ENCODE measurements around the gene CDH12.
"Not testable (repeated sequence)": the region's sequence is repeated elsewhere in the genome, so short reads cannot be mapped to it uniquely, and the experiment has no call there.

Gene CDH12

DNA sequence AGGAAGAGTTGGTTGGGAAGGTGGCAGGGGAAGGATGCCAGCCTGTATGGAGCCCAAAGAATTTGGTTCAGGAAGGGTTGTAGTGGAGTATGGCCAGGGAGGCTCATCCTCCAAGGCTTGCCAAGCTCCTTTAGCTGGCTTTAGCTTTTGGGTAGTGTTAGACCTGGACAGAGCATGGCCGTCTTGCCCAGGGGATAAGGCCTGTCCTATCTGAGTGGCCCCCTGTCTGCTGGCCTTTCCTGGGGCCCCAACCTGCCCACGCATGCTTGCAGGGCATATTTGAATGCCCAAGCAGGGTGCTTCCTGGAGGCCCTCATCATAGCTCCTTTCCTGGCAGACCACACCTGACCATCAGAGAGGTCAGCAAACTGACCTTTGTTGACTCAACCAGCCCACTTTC lies 227.7 kb downstream of the CDH12 start:
- Histone ChIP-seq H3K27me3 (ENCODE audit: control insufficient read depth, insufficient read depth, low read length, poor library complexity, severe bottlenecking) (no peaks in the 10 kb centered on the region), H3K9me3 (ENCODE audit: control insufficient read depth, low read length) (no peaks in the 10 kb centered on the region), H3K36me3 (ENCODE audit: control insufficient read depth, insufficient read depth, low read length) (no peaks in the 10 kb centered on the region), H3K27ac (ENCODE audit: insufficient read depth, low read depth, low read length, poor library complexity, severe bottlenecking) (no peak overlapping the region), H3K4me1 (ENCODE audit: control insufficient read depth, insufficient read depth, low read length) (no peaks in the 10 kb centered on the region), H3K4me3 (ENCODE audit: insufficient read depth, low read depth, low read length) (no peak overlapping the region)
- 92 to 93% methylated on average over 2 of the region's 2 CpGs for WGBS, 2 experiments

DNA sequence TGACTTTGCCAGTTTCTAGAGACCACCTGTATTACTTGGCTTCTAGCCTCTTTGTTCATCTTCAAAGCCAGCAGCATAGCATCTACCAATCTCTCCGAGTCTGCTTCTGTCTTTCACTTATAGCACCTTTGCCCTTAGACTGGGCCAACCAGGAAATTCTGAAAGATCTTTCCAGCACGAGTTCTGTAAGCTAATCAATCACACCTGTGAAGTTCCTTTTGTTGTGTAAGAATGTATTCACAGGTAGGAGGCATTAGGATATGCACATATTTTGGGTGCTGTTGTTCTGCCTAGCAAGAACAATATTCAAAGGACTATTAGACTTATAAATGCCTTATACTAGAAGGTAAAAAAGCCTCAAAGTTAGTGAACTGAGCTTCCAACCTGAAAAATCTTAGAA lies 232.1 kb downstream of the CDH12 start:
- Histone ChIP-seq H3K36me3 (ENCODE audit: control insufficient read depth, insufficient read depth, low read length) (no peaks in the 10 kb centered on the region), H3K9me3 (ENCODE audit: control insufficient read depth, low read length) (no peaks in the 10 kb centered on the region), H3K4me1 (ENCODE audit: control insufficient read depth, insufficient read depth, low read length) (no peaks in the 10 kb centered on the region), H3K27me3 (ENCODE audit: control insufficient read depth, insufficient read depth, low read length, poor library complexity, severe bottlenecking) (no peaks in the 10 kb centered on the region), H3K4me3 (ENCODE audit: insufficient read depth, low read depth, low read length) (no peak overlapping the region), H3K27ac (ENCODE audit: insufficient read depth, low read depth, low read length, poor library complexity, severe bottlenecking) (no peak overlapping the region)
- 33 to 41% methylated on average over 1 to 2 of the region's 2 CpGs for WGBS, 2 experiments

DNA sequence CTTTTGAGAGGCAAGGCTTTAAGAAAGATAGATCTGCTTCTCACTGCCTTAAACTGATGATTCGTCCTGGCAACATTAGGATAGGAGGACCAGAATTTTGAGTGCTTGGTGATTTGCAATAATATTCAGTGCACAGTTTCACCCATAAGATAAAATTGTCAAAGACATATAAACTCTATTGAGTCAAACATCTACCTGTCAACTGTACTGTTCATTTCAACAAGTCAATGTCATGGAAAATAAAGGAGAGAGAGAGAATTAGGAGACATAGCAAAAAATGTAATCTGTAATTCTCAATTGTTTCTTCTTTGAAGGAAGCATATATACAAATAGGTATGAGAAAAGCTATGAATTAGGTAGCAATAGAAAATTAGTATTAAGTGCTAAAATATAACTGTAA lies 237.2 kb downstream of the CDH12 start:
- 93 to 100% methylated on average over 1 of the region's 1 CpG for WGBS, 2 experiments
- Histone ChIP-seq H3K4me3 (ENCODE audit: insufficient read depth, low read depth, low read length) (no peak overlapping the region), H3K9me3 (ENCODE audit: control insufficient read depth, low read length) (no peaks in the 10 kb centered on the region), H3K36me3 (ENCODE audit: control insufficient read depth, insufficient read depth, low read length) (no peaks in the 10 kb centered on the region), H3K4me1 (ENCODE audit: control insufficient read depth, insufficient read depth, low read length) (no peaks in the 10 kb centered on the region), H3K27ac (ENCODE audit: insufficient read depth, low read depth, low read length, poor library complexity, severe bottlenecking) (no peak overlapping the region), H3K27me3 (ENCODE audit: control insufficient read depth, insufficient read depth, low read length, poor library complexity, severe bottlenecking) (no peaks in the 10 kb centered on the region)

DNA sequence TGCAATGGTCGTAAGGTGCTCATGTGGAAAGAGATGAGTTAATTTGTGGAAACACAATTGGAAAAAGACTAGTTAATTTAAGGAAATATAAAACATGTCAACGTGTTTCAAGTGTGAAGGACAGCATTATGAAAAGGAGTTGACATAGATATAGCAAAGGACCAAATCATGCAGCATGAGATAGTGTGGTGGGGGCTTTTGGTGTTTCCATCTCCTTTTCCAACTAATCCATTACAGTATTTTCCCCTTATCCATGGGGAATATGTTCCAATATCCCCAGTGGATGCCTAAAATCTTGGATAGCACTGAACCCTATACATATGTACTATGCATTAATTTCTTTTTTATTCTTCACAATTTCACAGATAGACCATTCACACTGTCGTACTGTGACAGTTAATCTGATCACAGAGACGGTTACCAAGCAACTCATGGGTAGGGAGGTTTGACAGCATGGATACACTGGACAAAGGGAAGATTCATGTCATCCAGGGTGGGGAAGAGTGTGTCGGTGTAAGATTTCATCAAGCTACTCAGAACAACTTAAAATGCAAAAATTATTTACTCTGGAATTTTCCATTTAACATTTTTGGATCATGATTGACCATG lies 238.6 kb downstream of the CDH12 start:
- no peaks in the 10 kb centered on the region for H3K9me3 ChIP-seq (ENCODE audit: control insufficient read depth, low read length)
- H3K36me3 ChIP-seq (ENCODE audit: control insufficient read depth, insufficient read depth, low read length), result no peaks in the 10 kb centered on the region
- no peaks in the 10 kb centered on the region for H3K27me3 ChIP-seq (ENCODE audit: control insufficient read depth, insufficient read depth, low read length, poor library complexity, severe bottlenecking)
- no peaks in the 10 kb centered on the region for H3K4me1 ChIP-seq (ENCODE audit: control insufficient read depth, insufficient read depth, low read length)
- no peak overlapping the region for H3K4me3 ChIP-seq (ENCODE audit: insufficient read depth, low read depth, low read length)
- WGBS, 2 experiments, result 88 to 93% methylated on average over 4 to 5 of the region's 5 CpGs
- no peak overlapping the region for H3K27ac ChIP-seq (ENCODE audit: insufficient read depth, low read depth, low read length, poor library complexity, severe bottlenecking)

- 100% methylated on average over 1 of the region's 1 CpG; no CpG with 5 or more reads in 1 of the 2 experiments for WGBS, 2 experiments
- Histone ChIP-seq H3K9me3 (ENCODE audit: control insufficient read depth, low read length) (no peaks in the 10 kb centered on the region), H3K27ac (ENCODE audit: insufficient read depth, low read depth, low read length, poor library complexity, severe bottlenecking) (no peak overlapping the region), H3K4me1 (ENCODE audit: control insufficient read depth, insufficient read depth, low read length) (no peaks in the 10 kb centered on the region), H3K4me3 (ENCODE audit: insufficient read depth, low read depth, low read length) (no peak overlapping the region), H3K36me3 (ENCODE audit: control insufficient read depth, insufficient read depth, low read length) (no peaks in the 10 kb centered on the region), H3K27me3 (ENCODE audit: control insufficient read depth, insufficient read depth, low read length, poor library complexity, severe bottlenecking) (no peaks in the 10 kb centered on the region)
These were observed 240.2 kb downstream of the CDH12 start for GRCh38 chr5:22612928-22613327.

DNA sequence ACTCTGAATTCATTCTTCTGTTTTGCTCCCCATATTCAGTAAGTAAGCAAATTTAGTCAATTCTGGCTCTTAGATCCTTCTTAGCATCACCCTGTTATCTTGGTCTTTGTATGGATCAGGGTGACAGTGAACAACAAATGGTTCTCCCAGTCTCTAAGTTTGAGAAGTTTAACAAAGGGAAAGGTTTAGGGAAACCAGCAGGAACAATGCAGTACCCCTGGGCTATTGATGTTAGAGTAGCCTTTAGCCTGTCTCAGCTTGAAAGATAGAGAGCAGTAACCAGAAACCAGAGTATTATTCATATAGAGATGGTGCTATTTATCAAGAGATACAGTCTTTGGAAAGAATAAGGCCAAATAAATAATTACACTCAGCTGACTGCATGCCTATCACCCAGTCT lies 241.8 kb downstream of the CDH12 start:
- no peaks in the 10 kb centered on the region for H3K4me1 ChIP-seq (ENCODE audit: control insufficient read depth, insufficient read depth, low read length)
- no peaks in the 10 kb centered on the region for H3K36me3 ChIP-seq (ENCODE audit: control insufficient read depth, insufficient read depth, low read length)
- H3K4me3 ChIP-seq (ENCODE audit: insufficient read depth, low read depth, low read length), result no peak overlapping the region
- no peaks in the 10 kb centered on the region for H3K27me3 ChIP-seq (ENCODE audit: control insufficient read depth, insufficient read depth, low read length, poor library complexity, severe bottlenecking)
- H3K27ac ChIP-seq (ENCODE audit: insufficient read depth, low read depth, low read length, poor library complexity, severe bottlenecking), result no peak overlapping the region
- H3K9me3 ChIP-seq (ENCODE audit: control insufficient read depth, low read length), result no peaks in the 10 kb centered on the region

GRCh38 chr5:22607498-22607897 lies 245.6 kb downstream of the CDH12 start:
- H3K4me1 ChIP-seq (ENCODE audit: control insufficient read depth, insufficient read depth, low read length); H3K4me3 ChIP-seq (ENCODE audit: insufficient read depth, low read depth, low read length); H3K27me3 ChIP-seq (ENCODE audit: control insufficient read depth, insufficient read depth, low read length, poor library complexity, severe bottlenecking); H3K36me3 ChIP-seq (ENCODE audit: control insufficient read depth, insufficient read depth, low read length); H3K9me3 ChIP-seq (ENCODE audit: control insufficient read depth, low read length); H3K27ac ChIP-seq (ENCODE audit: insufficient read depth, low read depth, low read length, poor library complexity, severe bottlenecking): not testable (repeated sequence)
- 89 to 97% methylated on average over 5 of the region's 5 CpGs for WGBS, 2 experiments

- Histone ChIP-seq H3K4me3 (ENCODE audit: insufficient read depth, low read depth, low read length) (no peak overlapping the region), H3K27me3 (ENCODE audit: control insufficient read depth, insufficient read depth, low read length, poor library complexity, severe bottlenecking) (no peaks in the 10 kb centered on the region), H3K4me1 (ENCODE audit: control insufficient read depth, insufficient read depth, low read length) (no peaks in the 10 kb centered on the region), H3K36me3 (ENCODE audit: control insufficient read depth, insufficient read depth, low read length) (no peaks in the 10 kb centered on the region), H3K27ac (ENCODE audit: insufficient read depth, low read depth, low read length, poor library complexity, severe bottlenecking) (no peak overlapping the region), H3K9me3 (ENCODE audit: control insufficient read depth, low read length) (no peaks in the 10 kb centered on the region)
- WGBS, 2 experiments, result 94 to 95% methylated on average over 3 of the region's 3 CpGs
These were observed 247.7 kb downstream of the CDH12 start for GRCh38 chr5:22605473-22605872.

DNA sequence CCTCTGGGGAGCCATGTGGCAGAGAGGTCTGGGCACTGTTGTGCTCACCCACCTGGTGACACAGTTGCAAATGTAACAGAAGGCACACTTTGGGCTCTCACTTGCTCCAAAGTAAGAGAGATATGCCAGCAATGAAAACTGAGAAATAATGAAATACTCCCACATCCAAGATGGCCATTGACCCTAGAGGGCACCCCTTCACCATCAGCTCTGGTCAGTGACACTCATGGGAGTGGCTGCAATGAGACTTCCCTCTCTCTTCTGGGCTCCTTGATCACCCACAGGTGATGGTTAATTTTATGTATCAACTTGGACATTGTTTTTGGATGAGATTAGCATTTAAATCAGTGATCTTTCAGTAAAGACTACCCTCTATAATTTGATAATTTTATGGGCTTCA lies 248.4 kb downstream of the CDH12 start:
- Histone ChIP-seq H3K27me3 (ENCODE audit: control insufficient read depth, insufficient read depth, low read length, poor library complexity, severe bottlenecking) (no peaks in the 10 kb centered on the region), H3K36me3 (ENCODE audit: control insufficient read depth, insufficient read depth, low read length) (no peaks in the 10 kb centered on the region), H3K4me3 (ENCODE audit: insufficient read depth, low read depth, low read length) (no peak overlapping the region), H3K27ac (ENCODE audit: insufficient read depth, low read depth, low read length, poor library complexity, severe bottlenecking) (no peak overlapping the region), H3K9me3 (ENCODE audit: control insufficient read depth, low read length) (no peaks in the 10 kb centered on the region), H3K4me1 (ENCODE audit: control insufficient read depth, insufficient read depth, low read length) (no peaks in the 10 kb centered on the region)

DNA sequence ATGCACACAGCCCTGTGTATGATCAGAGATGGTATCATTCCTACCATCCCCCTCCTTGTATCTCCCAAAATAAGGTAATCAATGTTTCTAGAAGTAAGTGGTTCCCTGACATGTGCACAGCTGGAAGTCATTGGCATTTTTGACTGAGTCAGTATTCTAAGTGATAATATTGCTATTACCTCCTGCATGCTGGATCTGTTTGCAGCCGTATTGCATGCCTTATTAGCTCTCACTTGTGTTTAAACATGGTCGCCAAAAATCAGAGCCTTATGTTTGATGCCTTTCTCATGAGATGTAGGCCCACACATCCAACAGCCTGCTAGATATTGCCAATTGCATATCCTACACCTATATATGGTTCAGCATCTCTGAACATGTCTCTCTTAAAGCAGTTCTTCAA lies 254.3 kb downstream of the CDH12 start:
- Histone ChIP-seq H3K4me1 (ENCODE audit: control insufficient read depth, insufficient read depth, low read length) (no peaks in the 10 kb centered on the region), H3K9me3 (ENCODE audit: control insufficient read depth, low read length) (no peaks in the 10 kb centered on the region), H3K27ac (ENCODE audit: insufficient read depth, low read depth, low read length, poor library complexity, severe bottlenecking) (no peak overlapping the region), H3K36me3 (ENCODE audit: control insufficient read depth, insufficient read depth, low read length) (no peaks in the 10 kb centered on the region), H3K4me3 (ENCODE audit: insufficient read depth, low read depth, low read length) (no peak overlapping the region), H3K27me3 (ENCODE audit: control insufficient read depth, insufficient read depth, low read length, poor library complexity, severe bottlenecking) (no peaks in the 10 kb centered on the region)
- 94 to 96% methylated on average over 2 of the region's 2 CpGs for WGBS, 2 experiments

DNA sequence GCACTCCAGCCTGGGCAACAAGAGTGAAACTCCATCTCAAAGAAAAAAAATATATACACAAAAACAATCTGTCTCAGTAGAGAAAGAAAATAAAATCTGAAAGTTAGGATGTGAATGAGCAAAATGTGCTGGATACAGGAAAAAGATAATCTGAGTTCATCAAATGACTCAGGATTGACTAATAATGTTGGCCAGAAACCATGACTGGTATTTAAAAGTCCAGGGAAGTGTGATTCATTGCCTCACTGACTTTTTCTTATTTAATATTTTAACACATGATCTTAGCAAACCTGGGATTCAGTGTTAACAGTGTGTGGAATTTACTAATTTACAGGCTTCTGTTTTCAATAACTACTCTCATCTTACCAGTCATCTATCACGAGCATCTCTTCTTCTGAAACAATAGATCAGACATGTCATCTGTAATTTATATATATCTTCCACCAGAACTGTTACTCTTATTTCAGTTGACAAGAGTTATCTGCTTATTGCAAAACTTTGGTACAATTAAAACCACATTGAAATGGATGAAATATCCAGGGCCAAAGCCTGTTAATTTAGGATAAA lies 256.7 kb downstream of the CDH12 start:
- H3K9me3 ChIP-seq (ENCODE audit: control insufficient read depth, low read length), result no peaks in the 10 kb centered on the region
- no peaks in the 10 kb centered on the region for H3K27me3 ChIP-seq (ENCODE audit: control insufficient read depth, insufficient read depth, low read length, poor library complexity, severe bottlenecking)
- H3K36me3 ChIP-seq (ENCODE audit: control insufficient read depth, insufficient read depth, low read length), result no peaks in the 10 kb centered on the region
- H3K4me3 ChIP-seq (ENCODE audit: insufficient read depth, low read depth, low read length), result no peak overlapping the region
- H3K4me1 ChIP-seq (ENCODE audit: control insufficient read depth, insufficient read depth, low read length), result no peaks in the 10 kb centered on the region
- 91 to 92% methylated on average over 1 of the region's 1 CpG for WGBS, 2 experiments
- H3K27ac ChIP-seq (ENCODE audit: insufficient read depth, low read depth, low read length, poor library complexity, severe bottlenecking), result no peak overlapping the region

Measured in ectodermal cell (in vitro differentiated cells).